ENCODE data around the gene EPB41L4B.
A peak's percentile ranks its signal among the peaks of the same experiment; 100 is the strongest.

The EPB41L4B gene

DNA sequence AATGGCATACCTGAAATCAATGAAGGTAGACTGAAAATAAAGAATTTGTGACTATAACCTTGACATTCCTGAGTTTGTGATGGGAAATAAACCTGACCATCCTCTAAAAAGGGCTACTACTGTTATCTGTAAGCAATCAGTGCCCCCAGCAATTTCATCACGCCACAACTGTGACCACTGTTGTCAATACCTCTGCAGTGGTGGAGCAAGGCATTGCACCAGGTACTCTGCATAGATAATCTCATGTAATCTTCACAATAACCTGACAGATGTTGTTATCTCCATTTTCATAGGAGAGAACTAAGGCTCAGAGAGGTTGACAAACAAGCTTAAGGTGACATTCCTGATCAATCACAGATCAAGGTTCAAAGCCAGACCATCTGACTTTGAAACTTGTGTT is 115.3 kb downstream of the EPB41L4B start:
- DNase-seq, result no peak

GRCh38 chr9:109203761-109204360 is 117.0 kb downstream of the EPB41L4B start:
- DNase-seq, result no peak

GRCh38 chr9:109199676-109200075 is 121.2 kb downstream of the EPB41L4B start:
- no peak for DNase-seq

GRCh38 chr9:109198736-109199382 is 122.0 kb downstream of the EPB41L4B start:
- no peak for DNase-seq

- DNase-seq, result no peak
These were observed 126.8 kb downstream of the EPB41L4B start for GRCh38 chr9:109193974-109194556.

DNA sequence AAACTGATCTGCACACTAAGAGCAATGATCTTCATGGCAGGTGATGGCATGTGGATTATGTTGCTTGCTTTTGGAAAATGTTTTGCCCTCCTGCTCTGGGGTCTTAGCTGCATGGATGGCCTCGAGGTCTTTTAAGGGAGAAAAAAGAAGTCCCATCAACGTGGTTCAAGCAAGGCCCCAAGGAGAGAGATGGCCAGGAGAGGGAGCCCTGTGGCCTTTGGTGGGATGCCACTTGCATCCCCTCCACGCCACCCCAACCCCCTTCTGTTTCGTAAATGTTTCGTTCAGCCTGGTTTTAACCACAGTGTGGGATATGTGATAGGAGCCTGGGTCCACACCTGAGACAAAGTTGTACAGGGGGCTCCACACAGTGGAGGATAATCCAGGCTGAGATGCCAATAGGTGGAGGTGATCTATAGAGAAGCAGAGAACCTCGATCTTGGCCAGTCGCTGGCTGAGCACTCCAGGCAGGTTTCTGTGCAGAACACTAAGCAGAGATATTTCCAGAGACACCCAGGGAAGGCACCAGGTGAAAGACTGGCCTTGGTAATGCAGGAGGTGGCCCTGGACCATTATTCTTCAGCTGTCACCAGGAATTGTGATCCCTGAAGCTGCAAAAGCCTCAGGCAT is 128.0 kb downstream of the EPB41L4B start:
- DNase-seq, result peak in 1 of 58 donors; percentile 3

DNA sequence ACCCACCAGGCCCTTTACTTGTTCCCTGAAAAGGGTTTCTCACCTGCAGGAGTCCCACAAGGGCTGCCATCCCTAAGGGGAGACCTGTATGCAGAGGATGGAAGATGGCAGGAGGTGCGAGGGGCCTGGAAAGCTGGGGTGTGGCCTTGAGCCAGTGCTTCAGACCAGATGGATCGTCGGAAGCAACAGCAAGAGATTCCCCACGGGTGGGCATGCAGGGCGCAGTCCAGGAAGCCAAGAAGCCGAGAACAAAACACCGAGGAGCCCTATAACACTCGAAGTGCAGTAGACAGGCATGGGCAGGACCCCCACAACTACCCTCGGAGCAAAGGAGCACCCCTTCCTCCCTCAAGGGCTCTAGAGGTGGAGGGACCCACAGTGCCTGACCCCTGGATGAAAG is 129.1 kb downstream of the EPB41L4B start:
- DNase-seq, result no peak

GRCh38 chr9:109190151-109190550 is 130.7 kb downstream of the EPB41L4B start:
- no peak for DNase-seq

GRCh38 chr9:109186857-109187520 is 133.9 kb downstream of the EPB41L4B start:
- DNase-seq, result no peak

GRCh38 chr9:109182940-109183798 is 137.7 kb downstream of the EPB41L4B start:
- peak in 6 of 58 donors; percentile 1 to 23 (median 6) for DNase-seq

DNA sequence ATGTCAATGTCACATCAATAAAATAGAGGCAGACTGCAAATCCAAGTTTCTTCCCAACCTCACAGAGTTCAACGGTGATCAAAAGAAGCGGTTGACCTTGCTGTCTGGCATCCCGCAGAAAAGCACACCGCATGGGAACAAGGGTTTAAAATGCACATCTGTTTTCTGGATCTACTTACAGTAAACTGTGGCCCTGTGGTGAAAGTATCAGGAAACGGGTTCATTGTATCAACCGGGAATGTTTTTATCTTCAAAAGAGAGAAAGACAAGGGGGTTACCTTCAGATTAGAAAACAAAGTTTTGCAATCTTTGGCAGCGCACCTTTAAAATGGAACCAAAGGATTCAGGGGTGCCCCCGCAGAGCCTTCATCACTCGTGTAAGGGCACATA is 138.3 kb downstream of the EPB41L4B start:
- DNase-seq, result no peak

DNA sequence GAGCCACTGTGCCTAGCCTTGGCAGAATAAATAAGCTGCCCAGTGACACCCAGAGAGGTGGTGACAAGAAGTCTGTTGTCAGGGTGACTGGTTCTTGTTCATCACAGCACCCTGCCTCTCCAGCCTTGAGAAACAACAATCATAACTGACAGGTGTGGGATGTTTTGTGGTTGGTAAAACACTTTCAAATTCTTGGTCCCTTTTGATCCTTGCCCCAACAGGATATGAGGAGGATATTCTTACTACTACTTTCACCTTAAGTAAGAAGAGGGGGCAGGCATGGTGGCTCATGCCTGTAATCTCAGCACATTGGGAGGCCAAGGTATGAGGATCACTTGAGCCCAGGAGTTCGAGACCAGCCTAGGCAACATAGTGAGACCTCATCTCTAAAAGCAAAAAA is 139.6 kb downstream of the EPB41L4B start:
- no peak for DNase-seq

DNA sequence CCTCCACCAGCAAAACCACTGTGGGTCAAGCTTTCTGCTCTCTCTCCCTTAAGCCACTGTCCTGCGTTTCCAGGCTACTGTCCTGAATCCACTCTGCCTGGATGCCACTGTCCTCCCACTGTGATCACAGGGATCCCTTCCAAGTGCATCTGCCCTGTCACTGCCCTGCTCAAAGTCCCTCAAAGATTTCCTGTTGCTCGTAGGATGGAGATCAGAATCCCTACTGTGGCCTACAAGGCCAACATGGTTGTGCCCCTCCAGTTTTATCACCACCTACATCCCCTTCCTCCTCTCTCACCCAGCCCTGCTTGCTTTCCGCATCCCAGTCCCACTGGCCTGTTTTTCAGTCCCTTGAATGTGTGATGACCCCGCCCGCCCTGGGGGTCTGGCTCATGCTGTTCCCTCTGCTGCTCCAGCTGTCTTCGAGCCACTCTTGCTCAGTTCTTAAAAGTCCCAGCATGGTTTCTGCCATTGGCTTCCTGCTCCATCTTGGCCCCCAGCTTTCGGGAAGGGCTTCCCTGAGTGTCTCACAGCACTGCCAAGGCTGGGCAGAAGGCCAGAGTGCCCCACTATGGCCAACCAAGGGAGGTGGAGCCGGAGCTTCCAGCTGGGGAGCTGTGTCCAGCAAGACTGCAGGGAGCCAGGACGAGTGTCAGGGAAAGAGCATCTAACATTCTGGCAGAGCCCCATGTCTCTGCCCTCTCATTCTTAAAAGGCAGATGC is 140.9 kb downstream of the EPB41L4B start:
- DNase-seq, result peak in 48 of 58 donors; percentile 5 to 80 (median 38)

- DNase-seq, result no peak
These were observed 143.9 kb downstream of the EPB41L4B start for GRCh38 chr9:109176963-109177362.

DNA sequence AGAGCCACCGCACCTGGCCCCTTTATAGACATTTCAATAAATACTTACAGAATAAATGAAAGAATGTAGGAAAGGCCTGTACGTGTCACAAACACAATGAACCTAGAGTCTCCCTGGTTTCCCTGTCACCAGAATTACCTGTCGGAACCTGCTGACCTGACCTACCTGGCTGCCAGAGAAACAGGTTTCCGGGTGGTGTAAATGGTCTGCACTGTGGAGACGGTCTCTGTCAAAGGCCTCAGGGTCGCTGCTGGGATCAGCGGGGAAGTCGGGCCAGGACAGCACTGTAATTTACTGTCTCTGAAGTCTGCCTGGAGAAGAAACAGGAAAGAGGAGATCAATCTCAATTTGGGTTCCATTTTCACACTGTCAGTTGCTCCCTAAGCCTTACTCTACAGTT is 144.5 kb downstream of the EPB41L4B start:
- no peak for DNase-seq

DNA sequence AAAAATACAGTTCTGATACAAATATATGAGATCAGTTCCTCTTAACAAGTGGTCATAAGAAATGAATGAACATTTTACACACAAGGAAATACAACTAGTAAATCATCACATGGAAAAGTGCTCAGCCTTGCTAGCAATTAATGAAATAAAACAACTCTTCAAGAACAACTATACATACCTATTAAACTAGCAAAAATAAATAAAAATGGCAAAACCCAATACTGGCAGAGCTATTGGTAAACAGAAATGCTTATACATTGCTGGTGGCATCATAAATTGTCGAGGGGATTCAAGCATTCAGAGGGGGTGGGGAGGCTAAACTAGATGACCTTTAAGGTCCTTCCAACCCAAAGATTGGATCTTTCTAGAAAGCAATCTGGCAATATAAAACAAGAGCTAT is 147.9 kb downstream of the EPB41L4B start:
- DNase-seq, result no peak

DNA sequence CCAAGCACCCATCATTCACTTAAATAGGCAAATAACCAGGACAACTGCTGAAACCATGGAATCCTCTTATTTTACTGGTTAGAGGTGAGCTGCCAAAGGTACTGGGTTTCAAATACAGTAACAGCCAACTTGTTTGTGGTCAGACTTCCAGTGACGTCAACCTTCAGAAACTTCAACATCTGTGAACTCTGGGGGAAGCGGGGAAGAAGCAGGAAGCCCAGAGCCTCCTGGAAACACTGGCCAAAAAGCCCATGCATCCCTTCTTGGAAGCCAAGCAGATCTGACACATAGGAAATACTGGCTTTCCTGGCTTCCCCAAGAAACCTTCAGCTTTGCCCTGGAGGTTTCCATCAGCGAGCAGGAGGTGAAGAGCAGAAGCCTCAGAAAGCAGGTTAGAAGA is 148.9 kb downstream of the EPB41L4B start:
- DNase-seq, result no peak

- DNase-seq, result no peak
These were observed 152.7 kb downstream of the EPB41L4B start for GRCh38 chr9:109168170-109168569.

GRCh38 chr9:109167716-109168115 is 153.1 kb downstream of the EPB41L4B start:
- peak in 1 of 58 donors; percentile 15 for DNase-seq
